A549 (cell line): Measurements from ENCODE around the gene GDF7.

Experiments used
- CEBPB ChIP-seq, 2 experiments: fragments of >200 bp in 1 of 2; sonication (Bioruptor Twin) in 1 of 2; formaldehyde crosslinking in 1 of 2; IDR thresholded peaks; 2 replicates each; pipeline ENCODE4 v1.6.1; 2012 to 2016
- EP300 ChIP-seq, 2 experiments: fragments of >200 bp; sonication (Bioruptor Twin); formaldehyde crosslinking; IDR thresholded peaks; 2 replicates in 1 of 2; 3 replicates in 1 of 2; pipeline ENCODE4 v1.6.1; 2016 to 2017
- MYC ChIP-seq: IDR thresholded peaks from 2 replicates; pipeline ENCODE4 v1.6.1; 2012; ENCODE audit warnings: mild to moderate bottlenecking, inconsistent platforms, low read length, improper control_type of control experiment, borderline replicate concordance
- NFE2L2 ChIP-seq: fragments of 150-350 bp; conservative IDR thresholded peaks from 2 replicates; pipeline ENCODE4 v1.6.1; 2014; ENCODE audit warnings: low read length
- POLR2AphosphoS2 ChIP-seq: conservative IDR thresholded peaks from 2 replicates; pipeline ENCODE4 v1.6.1; 2012; ENCODE audit warnings: low read length, improper control_type of control experiment, inconsistent platforms
- RCOR1 ChIP-seq: fragments of 150-350 bp; IDR thresholded peaks from 2 replicates; pipeline ENCODE4 v1.6.1; 2014; ENCODE audit warnings: antibody characterized with exemption, low read length, low read depth
- TF ChIP-seq, protein P1 (sequence below): fragments of >200 bp; sonication (Bioruptor Twin); formaldehyde crosslinking; IDR thresholded peaks from 3 replicates; pipeline ENCODE4 v1.5.1; 2016
- TF ChIP-seq, protein P2 (sequence below): fragments of 200-600 bp; sonication (generic); IDR thresholded peaks from 2 replicates; pipeline ENCODE4 v1.6.1; 2016; ENCODE audit warnings: antibody characterized with exemption, mild to moderate bottlenecking, moderate library complexity
- TF ChIP-seq, protein P3 (sequence below): fragments of 250-450 bp; sonication (Bioruptor Pico); IDR thresholded peaks from 2 replicates; pipeline ENCODE4 v1.5.0; 2021; ENCODE audit warnings: mild to moderate bottlenecking, moderate library complexity, borderline replicate concordance

DNA sequence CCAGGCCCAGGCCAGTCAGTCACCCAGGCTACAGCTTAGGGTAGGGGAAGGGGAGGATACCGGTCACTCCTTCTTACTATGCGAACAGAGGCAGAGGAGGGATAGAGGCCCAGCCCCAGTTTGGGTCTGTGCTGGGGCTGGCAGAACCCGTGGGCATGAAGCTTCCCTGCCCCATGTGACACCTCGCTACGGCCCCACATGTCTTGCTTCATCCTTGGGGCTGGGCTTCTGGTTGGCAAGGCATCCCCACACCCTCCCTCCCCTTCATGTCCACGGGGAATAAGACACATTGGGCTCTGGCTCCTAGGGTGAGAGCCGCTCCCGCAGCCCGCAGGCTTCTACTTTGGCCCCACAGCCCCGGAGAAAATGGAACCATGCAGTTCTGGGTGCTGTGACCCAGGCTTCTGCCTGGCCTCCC, 48.5 kb upstream of the GDF7 start:
- TF ChIP-seq, protein P1, sequence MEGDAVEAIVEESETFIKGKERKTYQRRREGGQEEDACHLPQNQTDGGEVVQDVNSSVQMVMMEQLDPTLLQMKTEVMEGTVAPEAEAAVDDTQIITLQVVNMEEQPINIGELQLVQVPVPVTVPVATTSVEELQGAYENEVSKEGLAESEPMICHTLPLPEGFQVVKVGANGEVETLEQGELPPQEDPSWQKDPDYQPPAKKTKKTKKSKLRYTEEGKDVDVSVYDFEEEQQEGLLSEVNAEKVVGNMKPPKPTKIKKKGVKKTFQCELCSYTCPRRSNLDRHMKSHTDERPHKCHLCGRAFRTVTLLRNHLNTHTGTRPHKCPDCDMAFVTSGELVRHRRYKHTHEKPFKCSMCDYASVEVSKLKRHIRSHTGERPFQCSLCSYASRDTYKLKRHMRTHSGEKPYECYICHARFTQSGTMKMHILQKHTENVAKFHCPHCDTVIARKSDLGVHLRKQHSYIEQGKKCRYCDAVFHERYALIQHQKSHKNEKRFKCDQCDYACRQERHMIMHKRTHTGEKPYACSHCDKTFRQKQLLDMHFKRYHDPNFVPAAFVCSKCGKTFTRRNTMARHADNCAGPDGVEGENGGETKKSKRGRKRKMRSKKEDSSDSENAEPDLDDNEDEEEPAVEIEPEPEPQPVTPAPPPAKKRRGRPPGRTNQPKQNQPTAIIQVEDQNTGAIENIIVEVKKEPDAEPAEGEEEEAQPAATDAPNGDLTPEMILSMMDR = no peak
- TF ChIP-seq MYC (no peak), EP300 (IDR thresholded peaks at IDR 0.05) (no peak), CEBPB (IDR thresholded peaks at IDR 0.05) (no peak), NFE2L2 (no peak), RCOR1 (no peak), POLR2AphosphoS2 (no peak)
- TF ChIP-seq, protein P2, sequence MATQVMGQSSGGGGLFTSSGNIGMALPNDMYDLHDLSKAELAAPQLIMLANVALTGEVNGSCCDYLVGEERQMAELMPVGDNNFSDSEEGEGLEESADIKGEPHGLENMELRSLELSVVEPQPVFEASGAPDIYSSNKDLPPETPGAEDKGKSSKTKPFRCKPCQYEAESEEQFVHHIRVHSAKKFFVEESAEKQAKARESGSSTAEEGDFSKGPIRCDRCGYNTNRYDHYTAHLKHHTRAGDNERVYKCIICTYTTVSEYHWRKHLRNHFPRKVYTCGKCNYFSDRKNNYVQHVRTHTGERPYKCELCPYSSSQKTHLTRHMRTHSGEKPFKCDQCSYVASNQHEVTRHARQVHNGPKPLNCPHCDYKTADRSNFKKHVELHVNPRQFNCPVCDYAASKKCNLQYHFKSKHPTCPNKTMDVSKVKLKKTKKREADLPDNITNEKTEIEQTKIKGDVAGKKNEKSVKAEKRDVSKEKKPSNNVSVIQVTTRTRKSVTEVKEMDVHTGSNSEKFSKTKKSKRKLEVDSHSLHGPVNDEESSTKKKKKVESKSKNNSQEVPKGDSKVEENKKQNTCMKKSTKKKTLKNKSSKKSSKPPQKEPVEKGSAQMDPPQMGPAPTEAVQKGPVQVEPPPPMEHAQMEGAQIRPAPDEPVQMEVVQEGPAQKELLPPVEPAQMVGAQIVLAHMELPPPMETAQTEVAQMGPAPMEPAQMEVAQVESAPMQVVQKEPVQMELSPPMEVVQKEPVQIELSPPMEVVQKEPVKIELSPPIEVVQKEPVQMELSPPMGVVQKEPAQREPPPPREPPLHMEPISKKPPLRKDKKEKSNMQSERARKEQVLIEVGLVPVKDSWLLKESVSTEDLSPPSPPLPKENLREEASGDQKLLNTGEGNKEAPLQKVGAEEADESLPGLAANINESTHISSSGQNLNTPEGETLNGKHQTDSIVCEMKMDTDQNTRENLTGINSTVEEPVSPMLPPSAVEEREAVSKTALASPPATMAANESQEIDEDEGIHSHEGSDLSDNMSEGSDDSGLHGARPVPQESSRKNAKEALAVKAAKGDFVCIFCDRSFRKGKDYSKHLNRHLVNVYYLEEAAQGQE = no peak
- TF ChIP-seq, protein P3, sequence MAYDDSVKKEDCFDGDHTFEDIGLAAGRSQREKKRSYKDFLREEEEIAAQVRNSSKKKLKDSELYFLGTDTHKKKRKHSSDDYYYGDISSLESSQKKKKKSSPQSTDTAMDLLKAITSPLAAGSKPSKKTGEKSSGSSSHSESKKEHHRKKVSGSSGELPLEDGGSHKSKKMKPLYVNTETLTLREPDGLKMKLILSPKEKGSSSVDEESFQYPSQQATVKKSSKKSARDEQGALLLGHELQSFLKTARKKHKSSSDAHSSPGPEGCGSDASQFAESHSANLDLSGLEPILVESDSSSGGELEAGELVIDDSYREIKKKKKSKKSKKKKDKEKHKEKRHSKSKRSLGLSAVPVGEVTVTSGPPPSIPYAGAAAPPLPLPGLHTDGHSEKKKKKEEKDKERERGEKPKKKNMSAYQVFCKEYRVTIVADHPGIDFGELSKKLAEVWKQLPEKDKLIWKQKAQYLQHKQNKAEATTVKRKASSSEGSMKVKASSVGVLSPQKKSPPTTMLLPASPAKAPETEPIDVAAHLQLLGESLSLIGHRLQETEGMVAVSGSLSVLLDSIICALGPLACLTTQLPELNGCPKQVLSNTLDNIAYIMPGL (CRISPR knock-in tag) = no peak
